NK-92 (cell line): Measurements from ENCODE around the gene CNTNAP4.

Experiments
- DNase-seq: peaks from one replicate; lab custom pipeline; 2025; ENCODE audit not compliant: unreplicated experiment; lab: John Stamatoyannopoulos, UW

CNTNAP4 gene

GRCh38 chr16:76574651-76575050 lies 297.4 kb downstream of the CNTNAP4 start:
- no peak for DNase-seq

- DNase-seq, result no peak
Observed at GRCh38 chr16:76576526-76576925, 299.3 kb downstream of the CNTNAP4 start.

DNA sequence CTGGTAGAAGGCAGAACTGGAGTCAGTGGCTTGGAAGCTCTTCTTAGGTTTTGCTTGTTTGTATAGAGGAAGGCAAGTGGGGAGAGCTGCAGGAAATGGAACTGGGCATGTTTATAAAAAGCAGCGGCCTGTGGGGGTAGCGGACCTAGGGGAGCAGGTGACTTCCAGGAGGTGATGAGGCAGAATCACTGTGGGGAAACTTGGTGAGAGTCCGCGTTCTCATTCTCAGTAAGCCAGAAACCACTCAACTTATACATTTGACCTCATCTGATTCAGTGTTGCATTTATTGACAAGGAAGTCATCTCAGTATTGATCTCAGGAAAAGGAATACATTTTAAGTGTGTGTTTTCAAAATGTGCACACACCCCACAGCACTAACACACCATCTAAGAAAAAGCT lies 299.8 kb downstream of the CNTNAP4 start:
- DNase-seq, result no peak

DNA sequence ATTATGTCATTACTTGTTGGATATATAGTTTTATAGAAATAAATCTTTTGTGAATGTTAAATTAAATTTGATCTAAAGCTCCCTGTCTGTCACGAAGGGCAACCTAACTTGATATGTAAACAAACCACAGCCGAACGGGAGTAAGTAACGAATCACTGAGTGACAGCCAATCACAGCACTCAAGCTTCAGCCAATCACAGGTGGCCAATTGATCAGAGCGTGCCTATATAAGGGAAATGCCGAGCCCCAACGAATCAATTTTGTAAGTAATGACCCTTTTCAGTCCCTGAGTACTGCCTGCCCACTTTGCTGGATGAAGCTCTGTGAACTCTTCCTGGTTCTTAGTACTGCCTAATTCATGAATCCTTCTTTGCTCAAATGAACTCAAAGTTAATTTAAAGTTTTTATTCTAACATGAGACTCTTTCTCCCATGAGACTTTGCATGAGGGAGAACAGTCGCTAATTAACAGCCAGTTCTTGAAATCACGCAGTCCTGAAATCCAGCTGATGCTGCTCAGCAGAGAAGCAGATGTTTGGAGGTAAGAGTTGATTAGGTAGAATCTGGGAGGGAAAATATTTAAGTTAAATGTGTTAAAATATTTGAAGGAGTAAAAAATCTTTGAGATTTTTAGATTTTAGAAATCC lies 302.2 kb downstream of the CNTNAP4 start:
- DNase-seq, result no peak

GRCh38 chr16:76583466-76583865 lies 306.3 kb downstream of the CNTNAP4 start:
- no peak for DNase-seq

- no peak for DNase-seq
Observed at GRCh38 chr16:76583945-76584344, 306.7 kb downstream of the CNTNAP4 start.

GRCh38 chr16:76598498-76598897 lies 321.3 kb downstream of the CNTNAP4 start:
- DNase-seq, result no peak

- DNase-seq, result no peak
Observed at GRCh38 chr16:76607317-76607716, 330.1 kb downstream of the CNTNAP4 start.
